PC-9 (cell line): ENCODE results near the gene RORC. TPM values are rescaled to one million over a fixed set of nuclear protein-coding genes. Genes with fewer than 3 reads are reported as not detected.

Experiments
- BruUV-seq: library from RNA; stranded (reverse); fragments of 400-500 nt; replicated peaks from 2 replicates; lab custom pipeline; 2021; lab: Mats Ljungman, UMichigan
- CTCF ChIA-PET: fragments of 300-600 bp; sonication (Branson Sonifier 250); formaldehyde crosslinking; loops from one replicate; lab custom pipeline; 2022; ENCODE audit warnings: antibody characterized with exemption; lab: Charles Lee
- POLR2A ChIA-PET: fragments of 300-600 bp; sonication (Branson Sonifier 250); formaldehyde crosslinking; loops from one replicate; lab custom pipeline; 2022; ENCODE audit warnings: antibody characterized with exemption; ENCODE audit not compliant: unreplicated experiment; lab: Charles Lee
- DNase-seq, 2 experiments: peaks; one replicate each; pipeline versions ENCODE4 v3.0.0 to v3.0.0-alpha.2; 2015 to 2022; ENCODE audit warnings: mixed read lengths in 1 of 2
- H2AFZ ChIP-seq: fragments of 200-600 bp; sonication (generic); 2 replicates; pipeline ENCODE4 v1.8.1; 2017; ENCODE audit warnings: antibody characterized with exemption
- H3F3A ChIP-seq: fragments of 200-600 bp; sonication (generic); 2 replicates; pipeline ENCODE4 v1.8.1; 2017; ENCODE audit warnings: antibody characterized with exemption, mild to moderate bottlenecking, low read depth; ENCODE audit not compliant: insufficient read depth
- H3K27ac ChIP-seq: fragments of 200-600 bp; sonication (generic); 2 replicates; pipeline ENCODE4 v1.6.1; 2016; ENCODE audit warnings: mixed run types
- H3K27me3 ChIP-seq: fragments of 200-600 bp; sonication (generic); 2 replicates; pipeline ENCODE4 v1.6.1; 2016; ENCODE audit warnings: low read depth, mixed run types; ENCODE audit not compliant: insufficient read depth
- H3K36me3 ChIP-seq: fragments of 200-600 bp; sonication (generic); 2 replicates; pipeline ENCODE4 v1.6.1; 2016; ENCODE audit warnings: low read depth, mixed run types
- H3K4me1 ChIP-seq: fragments of 200-600 bp; sonication (generic); replicated peaks from 2 replicates; pipeline ENCODE4 v1.6.1; 2016; ENCODE audit warnings: mixed run types; ENCODE audit not compliant: insufficient read depth
- H3K4me2 ChIP-seq: fragments of 200-600 bp; sonication (generic); 2 replicates; pipeline ENCODE4 v1.6.1; 2017; ENCODE audit warnings: mixed run types
- H3K4me3 ChIP-seq: fragments of 200-600 bp; sonication (generic); 2 replicates; pipeline ENCODE4 v1.6.1; 2016; ENCODE audit warnings: mixed run types
- H3K79me2 ChIP-seq: fragments of 200-600 bp; sonication (generic); 2 replicates; pipeline ENCODE4 v1.6.1; 2017; ENCODE audit warnings: low read depth, mixed run types
- H3K9me2 ChIP-seq: fragments of 200-600 bp; sonication (generic); 2 replicates; pipeline ENCODE4 v1.8.1; 2017; ENCODE audit warnings: mild to moderate bottlenecking; ENCODE audit not compliant: insufficient read depth
- H3K9me3 ChIP-seq: fragments of 200-600 bp; sonication (generic); 2 replicates; pipeline ENCODE4 v1.8.1; 2016; ENCODE audit warnings: low read depth; ENCODE audit not compliant: insufficient read depth
- H4K20me1 ChIP-seq: fragments of 200-600 bp; sonication (generic); 2 replicates; pipeline ENCODE4 v1.8.1; 2017; ENCODE audit not compliant: insufficient read depth
- CTCF ChIP-seq: fragments of 200-600 bp; sonication (generic); conservative IDR thresholded peaks from 2 replicates; pipeline ENCODE4 v1.6.1; 2017; ENCODE audit warnings: mixed run types, antibody characterized with exemption, mild to moderate bottlenecking, moderate library complexity
- EZH2 ChIP-seq: fragments of 200-600 bp; sonication (generic); IDR thresholded peaks from 2 replicates; pipeline ENCODE4 v1.8.0; 2017; ENCODE audit warnings: antibody characterized with exemption, low read depth
- intact Hi-C: fragments of 100-400 bp; cut with micrococcal nuclease; formaldehyde crosslinking; loops from one replicate; pipeline ENCODE4 v1.10.0; 2022; ENCODE audit not compliant: unreplicated experiment
- total RNA-seq: library from RNA; stranded (reverse); gene quantifications from 2 replicates; pipeline ENCODE4 v1.2.3, GENCODE V29; 2021

Gene RORC
- total RNA-seq, 1 experiment from 2014 or later: 0.35 TPM

DNA sequence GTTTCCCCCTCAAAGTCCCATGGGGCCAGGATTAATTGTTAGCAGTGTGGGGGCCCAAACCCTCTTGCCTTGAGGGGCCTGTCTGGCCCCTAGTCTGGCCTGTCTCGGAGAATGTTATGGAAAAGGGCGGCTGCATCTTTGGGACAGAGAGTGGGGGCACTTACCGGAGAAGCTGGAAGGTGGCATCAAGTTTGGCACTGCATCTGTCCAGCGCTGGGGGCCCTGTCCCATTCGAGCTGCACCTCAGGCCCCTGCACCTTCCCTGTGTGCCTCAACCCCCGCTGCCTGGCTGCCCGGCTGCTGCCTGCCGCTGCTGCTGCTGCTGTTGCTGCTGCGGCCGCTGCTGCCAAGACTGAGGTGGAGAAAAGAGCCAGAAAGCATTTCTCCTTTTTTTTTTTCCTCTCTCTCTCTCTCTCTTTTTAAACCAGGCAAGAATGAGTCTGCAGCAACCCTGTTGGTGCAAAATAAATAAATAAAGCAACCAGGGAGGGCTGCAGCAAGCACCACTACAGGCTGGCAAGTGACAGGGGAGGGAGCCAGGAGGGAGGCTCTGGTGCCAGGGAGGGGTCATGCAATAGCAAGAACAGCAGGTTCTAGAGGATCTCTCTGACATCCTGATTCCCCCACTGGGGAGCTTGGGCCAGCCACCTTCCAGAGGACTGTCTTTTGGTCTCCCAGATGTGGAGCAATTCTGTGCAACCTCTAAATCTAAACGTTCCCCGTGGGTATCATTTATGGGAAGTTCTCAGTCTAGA is 26.4 kb downstream of the RORC start, which contains the start of gene LINGO4:
LINGO4 (minus strand) TSS at position 354 of the 755 bp plus-strand sequence. CDS start 2,715 bp downstream, outside the sequence.
- POLR2A ChIA-PET: no interaction called here
- TF ChIP-seq EZH2 (no peak), CTCF (no peak)
- Histone ChIP-seq H3K27me3 (peaks cover 3% of the 10 kb centered on the region; the same call in 1 of the 2 replicates), H3K4me3 (no peak within 1 kb of the TSS), H3K4me2 (no peak within 1 kb of the TSS), H3K4me1 (no peaks in the 10 kb centered on the region), H3K9me3 (no peaks in the 10 kb centered on the region), H3K27ac (no peak within 1 kb of the TSS), H3K9me2 (no peaks in the 10 kb centered on the region), H2AFZ (no peak within 1 kb of the TSS), H3F3A (no peaks in the 10 kb centered on the region), H3K79me2 (no peaks in the 10 kb centered on the region), H3K36me3 (no peaks in the 10 kb centered on the region), H4K20me1 (no peaks in the 10 kb centered on the region)
- CTCF ChIA-PET: no interaction called here
- BruUV-seq: no TSS peak
- intact Hi-C loops: no loop called here
- DNase-seq: no peak

GRCh38 chr1:151803915-151804314 is 27.7 kb downstream of the RORC start:
- Histone ChIP-seq H3K27ac (no peak overlapping the region), H3F3A (no peaks in the 10 kb centered on the region), H3K4me2 (no peak overlapping the region), H3K4me1 (no peaks in the 10 kb centered on the region), H3K27me3 (peaks cover 3% of the 10 kb centered on the region; the same call in 1 of the 2 replicates), H3K79me2 (no peaks in the 10 kb centered on the region), H3K9me3 (no peaks in the 10 kb centered on the region), H3K4me3 (no peak overlapping the region), H3K36me3 (no peaks in the 10 kb centered on the region), H2AFZ (no peak overlapping the region), H4K20me1 (no peaks in the 10 kb centered on the region), H3K9me2 (no peaks in the 10 kb centered on the region)
- no TSS peak for BruUV-seq
- ChIA-PET CTCF (interaction anchor here (0.5 kb wide), 1 partner anchor 501 kb away, joined by 8 read pairs; no protein-coding TSS in a partner anchor), POLR2A (no interaction called here)
- intact Hi-C loops: no loop called here
- no peak for TF ChIP-seq CTCF
- TF ChIP-seq EZH2: no peak
- DNase-seq: no peak

DNA sequence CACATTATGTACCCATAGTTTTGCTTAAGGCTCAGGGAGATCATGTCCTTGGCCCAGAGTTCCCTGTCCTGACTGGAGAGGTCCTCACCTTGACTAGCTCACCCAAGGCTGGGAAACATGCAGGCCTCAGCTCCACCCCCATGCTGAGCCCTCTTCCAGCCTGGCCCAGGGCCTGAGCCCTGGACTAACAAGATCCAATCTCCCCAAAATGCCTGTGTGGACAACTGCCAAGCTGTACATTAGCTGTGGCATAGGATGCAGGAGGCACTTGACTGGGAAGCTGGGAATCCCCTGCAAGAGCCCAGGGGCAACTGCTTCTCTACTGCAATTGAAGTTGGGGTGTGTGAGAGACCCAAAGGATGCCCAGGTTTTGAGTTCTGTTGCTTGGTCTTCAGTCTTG is 28.4 kb downstream of the RORC start:
- ChIA-PET CTCF (no interaction called here), POLR2A (interaction anchor here (0.7 kb wide), 1 partner anchor 23 kb away, joined by 3 read pairs; no protein-coding TSS in a partner anchor)
- H3K9me3 ChIP-seq: no peaks in the 10 kb centered on the region
- H3K79me2 ChIP-seq: no peaks in the 10 kb centered on the region
- no peak overlapping the region for H3K27ac ChIP-seq
- peaks cover 3% of the 10 kb centered on the region; the same call in 1 of the 2 replicates for H3K27me3 ChIP-seq
- no peak overlapping the region for H2AFZ ChIP-seq
- no peaks in the 10 kb centered on the region for H3K9me2 ChIP-seq
- intact Hi-C loops: no loop called here
- H3F3A ChIP-seq: no peaks in the 10 kb centered on the region
- no peaks in the 10 kb centered on the region for H3K4me1 ChIP-seq
- DNase-seq: no peak
- H3K4me2 ChIP-seq: no peak overlapping the region
- no TSS peak for BruUV-seq
- no peak for TF ChIP-seq CTCF
- no peak for TF ChIP-seq EZH2
- H3K4me3 ChIP-seq: no peak overlapping the region
- H3K36me3 ChIP-seq: no peaks in the 10 kb centered on the region
- no peaks in the 10 kb centered on the region for H4K20me1 ChIP-seq
